HCT116 (cell line): ENCODE data around the gene PTPRCAP.
"Not testable (repeated sequence)": the region's sequence is repeated elsewhere in the genome, so short reads cannot be mapped to it uniquely, and the experiment has no call there.

ENCODE experiments used
- EZH2 ChIP-seq: fragments of 200-600 bp; sonication (generic); IDR thresholded peaks from 2 replicates; pipeline ENCODE4 v1.6.1; 2017; ENCODE audit warnings: antibody characterized with exemption, mixed run types
- MAX ChIP-seq: IDR thresholded peaks from 2 replicates; pipeline ENCODE4 v1.6.1; 2012

GRCh38 chr11:67477344-67478050, 40.0 kb upstream of the PTPRCAP start:
- TF ChIP-seq EZH2, MAX: not testable (repeated sequence)
